GM18873 (cell line): Measurements from ENCODE around the gene AFG3L2.

Experiments used
- ATAC-seq: cut with Tn5 transposase; IDR thresholded peaks from one replicate; pipeline ENCODE4 v1.9.1; 2021; ENCODE audit warnings: mild to moderate bottlenecking, moderate library complexity, moderate number of reproducible peaks; ENCODE audit not compliant: unreplicated experiment, low FRiP score

The AFG3L2 gene

DNA sequence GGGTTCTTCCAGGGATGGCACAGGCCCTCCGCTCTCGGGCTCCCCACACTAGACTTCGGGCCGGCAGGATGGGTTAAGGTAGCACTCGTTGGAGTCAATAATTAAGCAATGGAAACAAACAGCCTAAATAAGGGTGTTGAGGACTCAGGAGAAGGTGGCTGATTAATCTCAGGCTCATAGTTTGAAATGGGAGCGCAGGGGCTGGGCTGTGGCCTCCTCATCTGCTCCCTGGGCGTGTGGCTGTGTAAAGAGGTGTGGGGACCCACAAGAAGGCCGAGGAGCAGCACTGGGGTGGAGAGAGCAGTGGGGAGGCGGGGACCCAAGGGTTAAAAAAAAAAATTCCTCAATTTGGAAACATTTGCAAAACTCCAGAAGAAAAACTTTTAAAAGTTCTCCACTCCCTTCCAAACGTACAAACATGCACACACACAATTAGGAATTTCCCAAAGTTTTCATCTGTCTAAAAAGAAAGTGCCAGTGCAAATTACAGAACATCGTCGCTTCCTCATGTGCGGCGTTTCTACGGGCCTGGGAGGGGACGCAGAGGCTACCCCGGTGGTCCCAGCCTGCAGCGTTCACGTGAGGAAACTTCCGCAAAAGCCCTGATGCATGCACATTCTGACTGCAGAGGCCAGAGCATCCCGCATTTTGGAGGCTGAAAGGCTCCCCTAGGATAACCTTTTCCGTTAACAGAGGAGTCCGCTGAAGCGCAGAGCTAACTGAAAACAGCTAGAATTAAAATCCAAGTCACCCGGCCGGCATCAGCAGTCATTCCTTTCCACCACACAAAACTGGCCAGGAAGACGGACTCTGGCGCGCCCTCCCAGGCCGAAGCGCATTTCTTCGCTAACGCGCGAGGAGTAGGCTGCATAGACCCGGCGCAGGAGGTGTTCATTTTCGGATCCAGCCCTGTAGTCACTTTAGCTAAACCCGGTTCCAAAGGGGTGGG lies 70.0 kb downstream of the AFG3L2 start:
- no peak for ATAC-seq

DNA sequence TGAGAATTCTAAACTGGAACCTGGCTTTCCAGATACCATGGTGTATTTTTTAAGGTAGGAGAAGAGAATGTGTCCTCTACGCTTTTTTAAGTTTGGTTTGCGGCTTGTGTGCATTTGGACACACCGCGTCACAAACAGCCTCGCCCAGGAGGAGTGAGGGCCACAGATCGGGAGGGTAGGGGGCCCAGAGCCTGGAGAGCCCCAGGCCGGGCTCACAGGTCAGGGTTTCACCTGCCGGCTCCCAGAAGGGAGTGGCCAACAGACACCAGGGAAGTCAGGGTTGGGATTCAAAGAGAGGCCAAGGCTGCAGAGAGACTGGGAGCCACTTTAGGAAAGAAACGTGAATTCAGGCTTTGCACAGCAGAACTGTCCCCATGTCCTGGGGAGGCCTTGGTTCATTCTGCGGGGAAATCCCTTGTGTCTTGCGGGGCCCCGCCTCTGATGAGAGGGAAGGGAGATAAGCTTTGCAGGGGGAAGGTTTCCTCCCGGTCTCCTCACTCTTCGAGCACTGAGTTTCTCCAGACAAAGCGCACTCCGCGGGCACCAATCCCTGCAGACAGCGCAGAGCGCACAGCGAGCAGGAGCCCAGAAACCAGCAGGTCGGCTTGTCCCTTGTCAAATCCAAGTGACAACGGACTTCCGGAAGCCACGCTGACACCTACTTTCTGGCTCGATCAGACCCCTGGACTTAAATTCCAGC lies 70.9 kb downstream of the AFG3L2 start:
- ATAC-seq: no peak

GRCh38 chr18:12305211-12305610 lies 71.8 kb downstream of the AFG3L2 start:
- ATAC-seq: no peak

DNA sequence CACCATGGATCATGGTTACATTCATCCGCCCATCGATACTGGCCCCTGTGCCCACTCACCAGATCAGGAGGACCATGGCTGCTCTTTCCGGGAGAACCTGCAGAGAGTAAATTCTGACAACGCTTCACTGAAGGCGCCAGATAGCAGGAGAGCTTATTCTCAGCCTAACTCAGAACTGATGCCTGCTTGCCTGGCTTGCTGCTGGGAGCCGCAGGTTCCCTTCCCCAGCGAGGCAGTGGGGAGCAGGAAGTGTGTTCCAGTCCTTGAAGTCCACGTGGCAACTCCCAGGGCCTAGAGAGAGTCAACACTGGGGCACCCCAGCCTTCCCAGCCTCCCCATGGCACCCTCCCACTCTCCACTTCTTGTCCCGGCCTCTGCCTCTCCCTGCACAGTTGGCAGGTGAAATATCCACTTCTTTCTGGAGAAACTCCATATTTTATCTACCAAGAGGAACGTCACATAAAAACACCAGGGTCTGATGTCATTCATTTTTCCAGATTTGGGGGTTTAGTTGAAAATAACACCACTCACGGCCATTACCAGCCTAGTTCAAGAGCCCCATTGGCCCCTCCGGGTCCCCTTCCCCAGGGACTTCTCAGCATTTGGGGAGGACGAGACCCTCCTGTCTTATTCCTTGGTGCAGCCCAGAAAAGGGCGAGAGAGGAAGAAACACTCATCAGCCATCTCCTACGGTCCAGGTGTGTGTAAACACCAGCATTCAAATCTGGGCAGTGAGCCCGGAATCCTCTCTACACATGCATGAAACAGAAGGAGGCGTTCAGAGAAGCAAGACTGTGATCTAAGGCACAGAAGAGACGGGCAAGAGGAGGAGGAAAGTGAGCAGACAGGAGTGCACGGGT lies 72.4 kb downstream of the AFG3L2 start:
- no peak for ATAC-seq

- ATAC-seq: no peak
These were observed 74.5 kb downstream of the AFG3L2 start for GRCh38 chr18:12302391-12303147.

- no peak for ATAC-seq
These were observed 75.6 kb downstream of the AFG3L2 start for GRCh38 chr18:12301263-12302005.

GRCh38 chr18:12299862-12300261 lies 77.2 kb downstream of the AFG3L2 start:
- ATAC-seq: no peak

DNA sequence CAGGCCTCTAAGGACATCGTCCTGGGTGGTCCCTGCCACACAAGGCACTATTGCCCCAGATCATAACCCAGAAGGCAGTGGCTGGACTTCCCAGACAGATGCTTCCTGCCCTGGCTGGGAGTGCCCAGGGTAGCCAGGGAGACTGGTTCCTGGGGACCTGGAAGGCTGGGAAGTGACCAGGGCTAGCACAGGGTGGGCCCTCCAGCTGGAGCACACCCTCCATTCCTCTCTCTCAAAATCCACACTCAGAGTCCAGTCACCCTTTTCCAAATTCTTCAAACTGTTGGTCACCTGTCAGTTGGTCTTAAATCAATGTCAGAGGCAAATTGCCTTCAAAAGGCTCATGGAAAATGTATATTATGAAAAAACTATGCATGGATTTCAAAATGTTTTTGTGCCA lies 80.6 kb downstream of the AFG3L2 start:
- no peak for ATAC-seq

DNA sequence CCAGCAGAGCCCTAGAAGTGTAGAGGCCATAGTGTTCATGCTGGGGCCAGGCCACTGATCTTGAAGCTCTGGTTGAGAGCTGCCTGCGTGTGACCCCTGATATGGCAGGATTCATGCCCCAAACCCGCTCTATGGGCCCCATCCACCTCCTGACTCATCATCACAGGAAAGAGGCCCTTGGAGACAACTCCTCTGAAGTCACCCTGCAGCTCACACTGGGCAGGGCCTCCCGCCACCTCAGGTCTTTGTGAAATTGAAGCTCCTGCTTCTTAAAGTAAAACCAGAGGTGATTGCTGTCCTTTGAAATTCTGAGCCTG lies 81.0 kb downstream of the AFG3L2 start:
- no peak for ATAC-seq

DNA sequence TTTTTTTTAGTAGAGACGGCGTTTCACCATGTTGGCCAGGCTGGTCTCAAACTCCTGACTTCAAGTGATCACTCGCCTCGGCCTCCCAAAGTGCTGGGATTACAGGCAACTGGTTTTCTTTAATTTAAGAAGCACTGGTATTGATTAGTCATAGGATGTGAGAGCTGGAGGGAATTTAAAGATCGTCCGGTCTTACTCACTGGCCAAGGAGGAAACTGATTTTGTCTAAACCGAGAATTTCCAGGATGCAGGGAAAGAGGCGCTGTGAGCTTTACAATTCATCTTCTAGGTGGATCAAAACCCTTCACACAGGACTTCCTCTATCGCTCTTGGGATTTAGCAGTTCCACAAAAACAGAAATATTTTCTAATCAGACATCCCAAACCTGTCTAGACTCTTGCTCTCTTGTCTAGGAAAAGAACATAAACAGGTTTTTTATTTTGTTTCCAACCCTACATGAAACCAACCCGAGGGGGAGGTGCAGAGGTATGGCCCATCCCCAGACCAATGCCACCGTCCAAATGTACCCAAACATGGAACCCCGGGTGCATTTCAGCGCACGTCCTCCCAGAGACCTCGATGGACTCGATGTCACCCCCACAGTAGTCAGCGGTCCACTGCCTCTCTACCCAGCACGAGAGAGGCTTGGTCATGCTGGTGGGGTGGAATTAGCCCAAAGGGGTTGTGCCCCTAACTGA lies 81.5 kb downstream of the AFG3L2 start:
- no peak for ATAC-seq

DNA sequence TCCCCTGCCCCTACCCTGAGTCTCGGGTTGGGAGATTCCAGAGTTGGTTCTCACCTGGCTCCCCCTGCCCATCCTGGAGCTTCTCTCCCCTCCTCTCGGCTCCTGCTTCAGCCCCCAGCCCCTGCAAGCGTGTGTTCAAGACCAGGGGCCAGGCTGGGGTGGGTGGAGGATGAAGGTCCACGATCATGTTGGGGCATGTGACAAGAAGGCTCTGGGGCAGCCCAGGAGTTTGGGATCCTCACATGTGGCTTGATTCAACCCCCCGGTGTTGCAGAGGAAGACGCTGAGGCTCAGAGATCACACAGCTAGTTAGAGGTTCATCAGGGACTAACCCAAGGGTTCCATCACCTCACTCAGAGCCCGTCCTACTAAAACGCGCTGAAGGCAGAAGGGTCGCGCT lies 83.2 kb downstream of the AFG3L2 start:
- ATAC-seq: no peak

DNA sequence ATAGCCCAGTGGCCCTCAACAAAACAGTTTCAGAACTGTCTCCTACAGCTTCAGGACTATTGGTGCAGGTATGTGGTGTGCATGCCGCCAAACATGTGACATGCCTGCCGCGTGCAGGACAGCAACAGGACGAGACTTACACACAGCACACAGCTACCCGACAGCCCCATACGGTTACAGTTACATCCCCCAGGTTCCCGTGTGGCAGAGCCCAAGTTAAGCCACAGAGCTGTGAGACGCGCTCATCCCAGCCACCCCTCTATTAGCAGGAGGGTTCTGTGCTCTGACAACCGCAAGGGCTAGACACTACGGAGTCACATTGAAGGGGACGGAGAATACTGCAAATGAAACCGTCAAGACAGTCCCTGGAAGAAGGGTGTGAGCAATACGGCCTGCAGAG lies 85.3 kb downstream of the AFG3L2 start:
- no peak for ATAC-seq

DNA sequence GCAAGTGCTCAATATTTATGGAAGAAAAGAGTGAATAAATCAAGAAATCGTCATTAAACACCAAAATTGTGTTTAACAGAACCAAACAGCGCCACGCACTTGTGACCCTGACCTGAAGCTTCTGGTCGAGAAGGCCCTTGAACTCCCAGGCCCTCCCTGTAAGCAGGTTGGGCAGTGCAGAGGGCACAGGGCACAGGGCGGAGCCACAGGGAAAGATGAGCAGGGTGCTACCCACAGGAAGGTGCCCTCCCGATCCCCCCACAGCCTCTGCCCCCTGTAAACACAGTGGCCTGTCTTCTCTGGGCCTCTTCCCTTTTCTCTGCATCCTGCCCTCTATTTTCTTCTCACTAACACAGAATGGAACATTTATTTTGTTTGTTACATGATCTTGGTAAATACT lies 85.9 kb downstream of the AFG3L2 start:
- no peak for ATAC-seq

- ATAC-seq: no peak
These were observed 86.9 kb downstream of the AFG3L2 start for GRCh38 chr18:12290086-12290485.

DNA sequence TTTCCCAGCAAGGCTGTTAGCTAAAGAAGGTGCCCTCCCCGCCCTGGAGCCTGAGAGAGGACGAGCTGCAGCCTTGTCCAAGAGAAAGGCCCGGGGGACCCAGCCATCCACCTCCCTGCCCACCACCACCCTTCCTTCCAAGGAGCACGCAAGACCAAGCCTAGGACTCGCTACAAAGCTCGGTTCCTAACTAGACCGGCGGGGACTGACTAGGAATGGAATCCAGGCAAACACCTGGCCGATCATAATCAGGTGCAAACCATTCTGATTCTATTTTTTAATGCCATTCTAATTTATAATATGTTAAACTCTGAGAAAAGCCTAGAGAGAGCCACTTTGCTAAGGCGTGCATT lies 88.6 kb downstream of the AFG3L2 start:
- ATAC-seq: no peak

DNA sequence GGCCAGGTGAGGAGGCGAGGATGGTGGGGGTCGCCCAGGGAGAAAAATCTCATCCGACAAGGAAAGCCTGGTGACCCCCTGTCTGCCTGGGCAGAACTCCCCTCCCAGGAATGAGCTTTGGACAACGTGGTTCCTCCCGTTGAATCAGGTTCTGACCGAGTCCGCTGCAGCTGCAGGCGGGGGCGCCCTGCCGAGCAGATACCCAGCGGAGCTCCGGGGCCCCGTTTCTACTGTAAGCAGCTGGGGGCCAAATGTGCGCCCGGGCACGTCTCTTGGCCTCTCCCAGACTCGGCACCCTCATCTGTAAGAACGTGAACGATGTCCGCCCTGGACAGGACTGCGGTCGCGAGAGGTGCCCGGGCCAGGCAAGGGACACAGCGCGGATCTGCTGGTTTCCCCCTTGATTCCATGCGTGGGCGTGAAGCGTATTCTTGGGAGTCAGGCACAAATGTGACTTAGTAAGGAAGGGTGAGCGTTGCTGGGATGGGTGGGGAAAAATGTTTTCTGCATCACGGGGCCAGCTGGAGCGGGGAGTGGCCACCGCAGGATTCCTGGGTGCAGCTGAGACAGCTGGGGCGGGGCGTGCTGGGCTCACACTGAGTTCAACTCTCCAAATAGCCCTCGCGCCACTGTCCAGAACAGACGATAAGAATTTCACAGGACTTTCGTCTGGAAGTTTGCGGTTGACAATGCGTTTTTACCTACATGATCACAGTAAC lies 89.2 kb downstream of the AFG3L2 start:
- ATAC-seq: no peak

DNA sequence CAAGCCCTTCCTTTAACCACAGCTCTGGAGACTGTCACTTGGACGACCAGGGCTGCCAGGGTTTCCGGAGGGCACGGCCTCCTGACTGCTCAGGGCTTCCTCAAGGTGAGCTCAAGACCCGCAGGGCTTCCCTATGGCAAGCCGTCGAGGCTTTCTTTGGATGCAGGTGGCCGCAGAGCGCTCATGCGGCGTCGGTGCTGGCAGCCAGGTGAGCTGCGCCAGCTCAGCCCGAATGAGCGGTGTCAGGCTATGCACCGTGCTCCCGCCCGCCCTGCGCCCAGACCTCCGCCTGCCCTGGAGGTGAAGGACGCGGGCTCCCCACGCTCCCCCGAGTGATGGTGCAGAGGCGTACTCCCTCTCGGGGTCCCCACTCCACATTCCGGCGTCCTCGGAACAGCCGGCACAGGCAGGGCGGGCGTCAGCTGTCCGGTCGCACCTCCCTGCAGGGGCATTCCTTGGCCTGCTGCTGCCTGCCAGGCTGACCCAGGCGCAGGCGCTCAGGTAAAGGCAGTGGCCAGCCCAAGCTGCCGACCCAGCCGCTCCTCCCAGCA lies 89.8 kb downstream of the AFG3L2 start:
- ATAC-seq: no peak

- ATAC-seq: no peak
These were observed 93.4 kb downstream of the AFG3L2 start for GRCh38 chr18:12283666-12284065.
